Transverse colon (tissue), 4 donors: ENCODE results near the gene CLSTN2. TPM values are rescaled to one million over a fixed set of nuclear protein-coding genes. Genes with fewer than 3 reads are reported as not detected.

Experiments
- DNase-seq: peaks from one replicate; pipeline ENCODE4 v3.0.0-alpha.2; 2019
- H3K27ac ChIP-seq, 4 donors: fragments of 200-600 bp; sonication (generic); 2 replicates each; pipeline ENCODE4 v1.5.1; 2016 to 2018; ENCODE audit warnings: inconsistent platforms in 4 of 4
- H3K27me3 ChIP-seq: fragments of 200-600 bp; sonication (generic); 2 replicates; pipeline ENCODE4 v1.5.1; 2017; ENCODE audit warnings: inconsistent platforms
- H3K36me3 ChIP-seq, 4 donors: fragments of 200-600 bp; sonication (generic); 2 replicates each; pipeline ENCODE4 v1.5.1; 2017 to 2019; ENCODE audit warnings: inconsistent platforms in 4 of 4
- H3K4me1 ChIP-seq, 4 donors: fragments of 200-600 bp; sonication (generic); 2 replicates each; pipeline ENCODE4 v1.5.1; 2017 to 2020; ENCODE audit warnings: inconsistent platforms in 4 of 4
- H3K4me3 ChIP-seq, 4 donors: fragments of 200-600 bp; sonication (generic); 1 replicate in 1 of 4; 2 replicates in 3 of 4; pipeline versions ENCODE4 v1.5.1 to v1.6.1; 2017 to 2019; ENCODE audit warnings: inconsistent platforms in 4 of 4
- H3K9me3 ChIP-seq, 2 donors: fragments of 200-600 bp; sonication (generic); 2 replicates each; pipeline ENCODE4 v1.5.1; 2017 to 2019; ENCODE audit warnings: inconsistent platforms in 2 of 2
- CTCF ChIP-seq, 5 experiments: fragments of 200-600 bp in 3 of 5; fragments of 450-650 bp in 2 of 5; sonication (generic) in 3 of 5; IDR thresholded peaks; 1 replicate in 2 of 5; 2 replicates in 3 of 5; pipeline ENCODE4 v1.5.1; 2016 to 2017; ENCODE audit warnings: antibody characterized with exemption in 5 of 5, inconsistent platforms in 3 of 5, mild to moderate bottlenecking in 2 of 5, moderate library complexity in 1 of 5
- EP300 ChIP-seq: sonication (generic); formaldehyde crosslinking; IDR thresholded peaks from one replicate; pipeline ENCODE4 v1.6.1; 2017; ENCODE audit warnings: antibody characterized with exemption, low read depth
- POLR2A ChIP-seq: fragments of 450-650 bp; IDR thresholded peaks from one replicate; pipeline ENCODE4 v1.6.1; 2016; ENCODE audit warnings: antibody characterized with exemption, mild to moderate bottlenecking, moderate library complexity
- POLR2AphosphoS5 ChIP-seq, 3 donors: sonication (generic); formaldehyde crosslinking; IDR thresholded peaks; one replicate each; pipeline ENCODE4 v1.6.1; 2016; ENCODE audit warnings: antibody characterized with exemption in 3 of 3
- WGBS, 2 donors: methylation state at CpG; one replicate each; pipeline ENCODE4 v1.1.5; 2018; ENCODE audit warnings: low coverage in 1 of 2; 5-methylcytosine and 5-hydroxymethylcytosine counted together
- in situ Hi-C, 4 donors: fragments of 200-750 bp; cut with MboI; loops; one replicate each; pipeline versions ENCODE4 v1.15.0 to v1.15.1; 2017; ENCODE audit warnings: low sequenced_read_pairs in 3 of 4, low pct_ligation_motif_present in 1 of 4, low pct_unique_long_range_greater_than_20kb in 1 of 4
- intact Hi-C: fragments of 100-400 bp; cut with DNase I; formaldehyde crosslinking; loops from one replicate; pipeline ENCODE4 v1.15.1; 2023; ENCODE audit warnings: low total_unique reads
- total RNA-seq, 4 donors: library from RNA; depleted of rRNA; stranded (reverse); fragments of >200 nt; gene quantifications; one replicate each; pipeline ENCODE4 v1.1.0, GENCODE V29; 2016

The CLSTN2 gene
- total RNA-seq, 4 donors from 2014 or later: 0.60 to 9.0 (median 2.2) TPM

GRCh38 chr3:140205598-140205997, 270.6 kb downstream of the CLSTN2 start:
- Histone ChIP-seq H3K4me1 (no peaks in the 10 kb centered on the region), H3K27ac (no peak overlapping the region), H3K4me3 (no peak overlapping the region), H3K36me3 (no peaks in the 10 kb centered on the region), H3K9me3 (no peaks in the 10 kb centered on the region), H3K27me3 (no peaks in the 10 kb centered on the region)
- 66 to 86% methylated on average over 1 to 4 of the region's 4 CpGs for whole genome bisulfite sequencing, 2 donors
- no peak for DNase-seq
- intact Hi-C loops: no loop called here
- TF ChIP-seq POLR2AphosphoS5 (IDR thresholded peaks at IDR 0.05) (no peak), POLR2A (no peak), CTCF (IDR thresholded peaks at IDR 0.05) (no peak), EP300 (no peak)
- in situ Hi-C loops: no loop called here

DNA sequence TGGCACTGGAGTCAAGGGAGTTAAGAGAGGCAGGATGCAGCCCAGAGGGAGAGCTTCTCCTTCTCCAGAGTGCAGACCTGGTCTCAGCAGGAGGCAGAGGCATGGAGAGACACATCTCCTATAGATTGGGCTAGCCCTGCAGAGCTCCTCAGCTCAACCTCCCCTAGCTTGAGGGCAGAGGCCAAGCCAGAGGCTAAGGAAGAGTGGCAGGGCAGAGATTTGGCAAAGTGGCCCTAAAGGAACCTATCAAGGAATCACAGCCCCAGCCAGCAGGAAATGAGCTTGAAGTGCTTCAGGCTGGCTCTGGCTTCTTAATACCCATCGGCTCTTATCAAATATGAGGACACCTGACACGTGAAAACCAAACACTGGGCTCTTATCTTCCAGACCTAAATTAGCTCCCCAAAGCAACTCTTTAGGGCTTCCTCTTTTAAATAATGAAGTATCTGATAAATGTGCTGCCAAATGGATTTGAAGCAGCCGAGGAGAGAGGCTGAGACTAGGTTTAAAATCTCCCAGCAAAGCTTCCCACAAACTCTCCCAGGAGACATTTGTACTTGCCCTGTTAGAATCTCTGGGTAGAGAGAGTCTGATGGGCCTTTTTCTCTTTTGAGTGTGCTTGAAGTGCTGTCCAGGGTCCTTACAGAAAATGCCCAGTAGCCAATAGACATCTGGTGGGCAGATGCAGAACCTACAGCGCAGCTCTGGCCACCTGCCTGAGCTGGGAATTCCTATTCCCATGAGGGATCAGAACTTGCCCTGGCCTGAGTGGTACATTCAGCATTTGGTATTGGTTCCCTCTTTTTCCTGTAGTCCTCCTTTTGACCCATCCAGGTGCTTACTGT, 271.4 kb downstream of the CLSTN2 start:
- Histone ChIP-seq H3K27me3 (no peaks in the 10 kb centered on the region), H3K4me1 (no peaks in the 10 kb centered on the region), H3K36me3 (no peaks in the 10 kb centered on the region), H3K4me3 (no peak overlapping the region), H3K9me3 (no peaks in the 10 kb centered on the region), H3K27ac (no peak overlapping the region)
- in situ Hi-C loops (no loop called here), intact Hi-C loops (no loop called here)
- WGBS, 2 donors: 41% methylated on average over 4 of the region's 4 CpGs; no CpG with 5 or more reads in 1 of the 2 donors
- TF ChIP-seq CTCF (IDR thresholded peaks at IDR 0.05) (no peak), EP300 (no peak), POLR2A (no peak), POLR2AphosphoS5 (IDR thresholded peaks at IDR 0.05) (no peak)
- DNase-seq: no peak

DNA sequence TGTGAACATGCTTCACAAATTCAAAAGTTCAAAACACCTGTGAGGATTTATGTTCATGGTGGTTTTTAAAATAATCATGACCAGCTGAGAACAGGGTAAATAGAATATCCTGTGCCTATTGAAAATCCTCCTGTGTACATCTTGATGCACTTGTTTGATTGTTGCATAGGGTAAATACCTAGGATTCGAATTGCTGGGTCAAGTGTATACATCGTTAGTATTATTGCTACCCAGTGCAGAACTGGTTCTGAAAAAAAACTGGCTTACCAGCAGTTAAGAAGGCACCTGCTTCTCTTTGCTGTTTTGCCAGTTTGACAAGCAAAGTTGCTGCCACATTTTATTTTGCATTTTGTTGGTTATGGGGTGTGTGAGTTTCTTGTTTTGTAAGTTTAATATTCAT, 272.6 kb downstream of the CLSTN2 start:
- in situ Hi-C loops: no loop called here
- no peaks in the 10 kb centered on the region for H3K9me3 ChIP-seq
- H3K36me3 ChIP-seq: no peaks in the 10 kb centered on the region
- no peak for TF ChIP-seq CTCF (IDR thresholded peaks at IDR 0.05)
- TF ChIP-seq EP300: no peak
- no peak for TF ChIP-seq POLR2AphosphoS5 (IDR thresholded peaks at IDR 0.05)
- TF ChIP-seq POLR2A: no peak
- no peaks in the 10 kb centered on the region for H3K4me1 ChIP-seq
- no peak overlapping the region for H3K27ac ChIP-seq
- no peak overlapping the region for H3K4me3 ChIP-seq
- no peaks in the 10 kb centered on the region for H3K27me3 ChIP-seq
- DNase-seq: no peak
- WGBS, 2 donors: 38 to 49% methylated on average over 2 of the region's 2 CpGs
- intact Hi-C loops: no loop called here

- H3K27ac ChIP-seq: no peak overlapping the region
- intact Hi-C loops (no loop called here), in situ Hi-C loops (no loop called here)
- DNase-seq: no peak
- H3K4me1 ChIP-seq: no peaks in the 10 kb centered on the region
- no peaks in the 10 kb centered on the region for H3K27me3 ChIP-seq
- 56 to 87% methylated on average over 3 to 6 of the region's 6 CpGs for WGBS, 2 donors
- no peaks in the 10 kb centered on the region for H3K9me3 ChIP-seq
- H3K4me3 ChIP-seq: no peak overlapping the region
- H3K36me3 ChIP-seq: no peaks in the 10 kb centered on the region
- TF ChIP-seq CTCF (IDR thresholded peaks at IDR 0.05): peak in 2 of 5 experiments; percentile 21 to 41
- no peak for TF ChIP-seq EP300
Observed at GRCh38 chr3:140216249-140216648, 281.3 kb downstream of the CLSTN2 start.
